T-helper 17 cell (primary cell): ENCODE results near the gene ARSH. TPM values are rescaled to one million over a fixed set of nuclear protein-coding genes. Genes with fewer than 3 reads are reported as not detected.
"Not testable (repeated sequence)": the region's sequence is repeated elsewhere in the genome, so short reads cannot be mapped to it uniquely, and the experiment has no call there.

Experiments used
- ATAC-seq: fragments of 150-1000 bp; cut with Tn5 transposase; 2 replicates; pipeline ENCODE4 v1.10.0; 2021; ENCODE audit warnings: mild to moderate bottlenecking, moderate library complexity
- DNase-seq, 3 donors: peaks; one replicate each; pipeline versions ENCODE4 v3.0.0 to v3.0.0-alpha.2; 2020 to 2021
- H3K9me3 ChIP-seq: one replicate; pipeline ENCODE4 v1.7.0; 2013; ENCODE audit warnings: low read length, mild to moderate bottlenecking; ENCODE audit not compliant: control insufficient read depth, poor library complexity, severe bottlenecking
- H3K27ac Mint-ChIP-seq: one replicate; pipeline ENCODE4 v1.8.0; 2022; ENCODE audit warnings: mild to moderate bottlenecking, moderate library complexity, mixed read lengths
- H3K27me3 Mint-ChIP-seq: one replicate; pipeline ENCODE4 v1.8.0; 2022; ENCODE audit warnings: mixed read lengths
- H3K36me3 Mint-ChIP-seq: one replicate; pipeline ENCODE4 v1.8.0; 2022; ENCODE audit warnings: low read depth, mixed read lengths
- H3K4me1 Mint-ChIP-seq: one replicate; pipeline ENCODE4 v1.8.0; 2022; ENCODE audit warnings: mild to moderate bottlenecking, mixed read lengths
- H3K4me3 Mint-ChIP-seq: one replicate; pipeline ENCODE4 v1.8.0; 2022; ENCODE audit warnings: mild to moderate bottlenecking, moderate library complexity, mixed read lengths
- total RNA-seq, 4 donors: library from RNA in 2 of 4; stranded (reverse) in 2 of 4; gene quantifications; one replicate each; pipeline ENCODE4 v1.2.3 and lab custom pipeline; 2022 to 2026

The ARSH gene
- not detected for total RNA-seq
- total RNA-seq (lab: John Stamatoyannopoulos, UW) = 0 to 0.12 reads per million in 2 donors

DNA sequence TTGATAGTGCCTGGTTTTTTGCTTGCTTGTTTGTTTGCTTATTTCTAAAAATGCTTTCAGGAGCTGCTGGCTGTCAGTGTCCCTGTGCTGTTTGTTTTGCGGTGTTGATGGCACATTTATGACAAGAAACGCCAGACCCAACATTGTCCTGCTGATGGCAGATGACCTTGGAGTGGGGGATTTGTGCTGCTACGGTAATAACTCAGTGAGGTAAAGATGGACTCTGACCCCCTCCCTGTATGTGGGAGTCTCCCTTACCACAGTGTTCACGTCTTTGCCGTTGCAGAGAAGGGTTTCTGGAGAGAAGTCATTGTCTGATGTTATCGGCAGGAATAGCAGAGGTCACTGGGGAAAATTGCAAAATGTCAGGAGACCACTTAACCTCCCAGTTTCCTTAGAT is at the start of gene ARSH:
TSS of gene ARSH (plus strand) at position 52 of the 400 bp plus-strand sequence. CDS start at position 119, 67 bp downstream.
- ATAC-seq (no peak), DNase-seq (no peak)
- Mint-ChIP-seq H3K27ac (no peak within 1 kb of the TSS), H3K36me3 (no peaks in the 10 kb centered on the region), H3K27me3 (no peaks in the 10 kb centered on the region), H3K4me1 (no peaks in the 10 kb centered on the region), H3K4me3 (no peak within 1 kb of the TSS)
- H3K9me3 ChIP-seq = no peaks in the 10 kb centered on the region

DNA sequence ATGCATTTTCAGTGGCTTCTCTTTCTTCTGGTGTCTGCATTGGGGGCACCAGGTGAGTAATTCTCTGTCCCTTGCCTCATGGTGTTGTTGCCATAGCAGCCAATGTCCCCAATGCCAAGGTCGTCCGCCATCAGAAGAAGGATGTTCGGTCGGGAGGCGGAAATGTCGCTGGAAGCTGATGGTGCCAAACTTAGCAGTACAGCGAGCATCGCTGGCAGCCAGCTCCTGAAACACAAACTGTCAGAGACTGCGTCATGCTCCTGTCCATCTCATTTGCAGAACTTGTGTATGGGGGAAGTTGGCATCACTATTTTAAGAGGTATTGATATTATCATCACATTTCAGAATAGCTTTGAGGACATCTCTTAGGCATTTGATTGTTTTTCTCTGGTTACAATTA is 48.1 kb upstream of the ARSH start:
- Mint-ChIP-seq H3K36me3 (no peaks in the 10 kb centered on the region), H3K4me3 (no peak overlapping the region), H3K4me1 (no peaks in the 10 kb centered on the region), H3K27me3 (peaks cover 11% of the 10 kb centered on the region), H3K27ac (no peak overlapping the region)
- ATAC-seq (no peak), DNase-seq (no peak)
- H3K9me3 ChIP-seq = no peaks in the 10 kb centered on the region

DNA sequence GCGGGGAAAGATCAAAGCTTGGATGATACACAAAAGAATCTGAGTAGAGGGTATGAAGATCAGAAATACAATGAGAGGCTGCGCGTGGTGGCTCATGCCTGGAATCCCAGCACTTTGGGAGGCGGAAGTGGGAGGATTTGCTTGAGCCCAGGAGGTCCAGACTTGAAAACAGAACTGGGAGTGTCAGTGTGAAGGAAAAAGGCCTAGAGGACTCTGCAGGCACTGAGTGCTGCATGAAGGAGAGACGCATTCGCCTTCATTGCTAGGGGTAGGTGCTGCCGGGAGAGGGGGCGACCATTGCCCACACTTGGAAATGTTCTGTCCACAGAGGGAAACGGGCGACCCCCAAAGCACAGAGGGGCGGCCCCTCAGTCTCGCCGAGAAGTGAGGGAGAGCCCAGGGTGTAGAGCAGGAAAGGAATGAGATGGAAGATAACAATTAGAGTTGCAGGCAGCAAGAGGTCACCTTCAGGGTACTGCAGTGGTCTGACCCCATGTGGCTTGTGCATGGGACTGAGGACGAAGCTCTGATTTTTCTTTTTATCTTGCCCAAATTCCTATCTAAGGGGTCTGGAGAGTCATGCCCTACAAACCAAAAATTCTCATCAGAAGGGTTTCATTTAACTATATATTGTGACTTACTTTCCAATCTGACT is 45.4 kb upstream of the ARSH start:
- Mint-ChIP-seq H3K36me3 (no peaks in the 10 kb centered on the region), H3K4me1 (no peaks in the 10 kb centered on the region), H3K27me3 (peaks cover 6% of the 10 kb centered on the region), H3K27ac (no peak overlapping the region), H3K4me3 (no peak overlapping the region)
- no peaks in the 10 kb centered on the region for H3K9me3 ChIP-seq
- DNase-seq = no peak
- no peak for ATAC-seq

DNA sequence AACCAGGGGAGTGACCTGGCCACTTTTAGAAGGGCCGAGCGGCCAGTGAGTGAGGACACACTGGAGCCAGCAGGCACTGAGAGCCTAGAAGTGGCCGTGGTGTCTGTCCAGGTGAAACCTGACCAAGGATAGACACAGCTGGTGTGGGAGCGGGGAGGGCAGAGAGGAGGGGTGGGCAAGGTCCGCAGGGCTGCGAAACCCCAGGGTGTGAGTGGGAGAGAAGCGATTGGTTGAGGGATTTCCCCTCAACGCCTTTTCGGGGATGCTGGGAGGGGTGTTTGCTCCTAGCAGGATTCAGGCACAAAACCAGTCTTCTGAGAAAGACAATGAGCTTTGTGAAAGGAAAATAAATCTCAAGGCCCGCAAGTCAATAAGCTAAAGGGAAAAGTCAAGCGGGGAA is 44.0 kb upstream of the ARSH start:
- H3K27me3 Mint-ChIP-seq = peaks cover 4% of the 10 kb centered on the region
- H3K27ac Mint-ChIP-seq = no peak overlapping the region
- H3K36me3 Mint-ChIP-seq = no peaks in the 10 kb centered on the region
- no peaks in the 10 kb centered on the region for H3K4me1 Mint-ChIP-seq
- no peaks in the 10 kb centered on the region for H3K9me3 ChIP-seq
- ATAC-seq = no peak
- no peak overlapping the region for H3K4me3 Mint-ChIP-seq
- no peak for DNase-seq

DNA sequence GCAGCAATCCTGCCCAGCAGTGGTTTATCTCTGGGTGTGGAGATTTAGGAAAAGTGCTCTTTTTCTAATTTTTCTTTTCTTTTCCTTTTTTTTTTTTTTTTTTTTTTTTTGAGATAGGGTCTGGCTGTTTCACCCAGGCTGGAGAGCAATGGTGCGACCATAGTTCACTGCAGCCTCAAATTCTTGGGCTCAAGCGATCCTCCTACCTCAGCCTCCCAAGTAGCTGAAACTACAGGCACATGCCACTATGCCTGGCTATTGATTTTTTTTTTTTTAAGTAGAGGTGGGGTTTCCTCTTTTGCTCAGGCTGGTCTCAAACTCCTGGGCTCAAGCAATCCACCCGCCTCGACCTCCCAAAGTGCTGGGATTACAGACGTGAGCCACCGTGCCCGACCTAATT is 42.9 kb upstream of the ARSH start:
- H3K36me3 Mint-ChIP-seq, DNase-seq, H3K4me3 Mint-ChIP-seq, H3K9me3 ChIP-seq, H3K27ac Mint-ChIP-seq, ATAC-seq, H3K27me3 Mint-ChIP-seq, H3K4me1 Mint-ChIP-seq: not testable (repeated sequence)

GRCh38 chrX:2963992-2964794 is 42.2 kb upstream of the ARSH start:
- ATAC-seq, H3K4me1 Mint-ChIP-seq, DNase-seq, H3K9me3 ChIP-seq, H3K27me3 Mint-ChIP-seq, H3K4me3 Mint-ChIP-seq, H3K27ac Mint-ChIP-seq, H3K36me3 Mint-ChIP-seq: not testable (repeated sequence)

DNA sequence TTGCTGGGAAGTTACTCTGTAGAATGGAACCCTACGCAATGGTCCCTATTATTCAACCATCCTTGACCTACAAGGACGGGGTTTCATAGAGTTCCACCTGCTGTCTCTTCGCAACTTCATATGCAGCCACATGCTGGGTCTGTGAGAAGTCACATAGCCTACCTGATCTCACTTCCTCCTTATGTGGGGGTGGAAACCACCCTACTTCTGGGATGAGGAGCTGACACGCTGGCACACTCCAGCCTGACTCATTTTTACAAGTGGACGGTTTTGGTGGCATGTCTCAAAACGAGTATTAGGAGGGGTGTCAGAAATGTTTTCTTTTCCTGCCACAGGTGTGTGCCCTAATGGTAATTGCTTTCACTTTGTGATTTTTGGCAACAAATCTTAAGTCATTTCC is 40.4 kb upstream of the ARSH start:
- H3K9me3 ChIP-seq = no peaks in the 10 kb centered on the region
- no peak overlapping the region for H3K27ac Mint-ChIP-seq
- peaks cover 9% of the 10 kb centered on the region for H3K27me3 Mint-ChIP-seq
- ATAC-seq = no peak
- DNase-seq = no peak
- H3K4me1 Mint-ChIP-seq = no peaks in the 10 kb centered on the region
- no peak overlapping the region for H3K4me3 Mint-ChIP-seq
- H3K36me3 Mint-ChIP-seq = no peaks in the 10 kb centered on the region

GRCh38 chrX:2967012-2967411 is 39.3 kb upstream of the ARSH start:
- H3K9me3 ChIP-seq = no peaks in the 10 kb centered on the region
- H3K36me3 Mint-ChIP-seq = no peaks in the 10 kb centered on the region
- no peak overlapping the region for H3K27ac Mint-ChIP-seq
- H3K4me1 Mint-ChIP-seq = no peaks in the 10 kb centered on the region
- DNase-seq (no peak), ATAC-seq (no peak)
- H3K4me3 Mint-ChIP-seq = no peak overlapping the region
- peaks cover 9% of the 10 kb centered on the region for H3K27me3 Mint-ChIP-seq

DNA sequence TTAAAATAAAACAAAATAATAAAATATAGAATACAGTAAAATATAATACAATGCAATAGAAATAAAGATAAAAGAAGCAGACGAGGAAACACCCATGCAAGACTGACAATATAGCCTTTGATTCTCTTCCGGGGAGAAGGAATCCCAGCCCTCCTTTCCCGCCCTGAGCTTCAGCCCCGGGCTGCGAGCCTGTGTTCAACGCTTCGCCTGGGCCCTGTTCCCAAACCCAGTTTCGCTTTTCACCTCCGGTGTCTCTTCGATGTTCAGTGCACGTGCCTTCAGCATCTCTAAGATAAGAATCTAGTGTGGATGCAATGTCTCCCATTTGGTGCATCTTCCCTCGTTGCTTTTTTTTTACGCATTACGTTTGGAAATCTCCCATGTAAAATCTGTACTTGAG is 38.8 kb upstream of the ARSH start:
- Mint-ChIP-seq H3K27me3 (peaks cover 9% of the 10 kb centered on the region), H3K27ac (no peak overlapping the region), H3K4me1 (no peaks in the 10 kb centered on the region), H3K4me3 (no peak overlapping the region), H3K36me3 (no peaks in the 10 kb centered on the region)
- no peak for DNase-seq
- H3K9me3 ChIP-seq = no peaks in the 10 kb centered on the region
- no peak for ATAC-seq

DNA sequence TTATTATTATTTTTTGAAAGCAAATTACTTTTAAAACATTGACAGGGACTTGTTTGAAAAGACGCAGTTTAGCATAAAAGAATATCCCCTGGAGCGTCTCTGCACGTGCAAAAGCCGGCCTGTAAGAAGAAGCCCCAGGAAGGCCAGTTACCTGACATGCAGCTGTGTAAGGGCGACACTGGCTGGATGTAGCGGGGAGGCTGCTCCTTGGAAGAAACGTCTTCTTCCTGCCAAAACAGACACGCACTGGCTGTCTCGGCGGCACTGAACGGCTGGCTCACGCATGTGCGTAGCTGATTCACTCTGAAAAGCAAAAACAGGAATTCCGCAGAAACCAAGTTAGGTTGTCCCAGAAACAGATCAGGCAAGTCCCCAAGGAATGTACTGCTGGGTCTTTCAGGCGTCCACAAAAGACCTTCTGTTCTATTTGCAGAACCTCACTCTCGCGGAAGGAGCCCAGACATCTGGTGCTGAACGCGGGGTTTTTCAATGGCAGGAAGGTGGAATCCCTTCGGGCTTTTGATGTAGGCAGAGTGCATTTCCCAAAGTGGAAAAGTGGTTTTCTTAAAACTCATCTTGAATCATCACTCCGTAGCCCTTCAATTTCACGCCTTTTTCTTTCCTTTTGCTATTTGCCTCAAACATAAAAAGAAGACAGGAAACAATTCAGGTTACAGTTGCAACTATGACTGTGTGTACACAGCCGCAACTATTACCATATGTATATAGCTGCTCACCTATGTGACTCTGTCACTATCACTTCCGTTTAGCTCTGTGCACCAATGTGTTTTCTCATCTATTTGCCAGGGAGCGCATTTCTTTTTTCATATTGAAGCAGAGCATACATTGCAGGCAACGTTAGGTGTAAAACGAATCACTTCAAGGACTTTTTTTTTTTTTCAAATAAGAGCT is 38.1 kb upstream of the ARSH start:
- ATAC-seq (peak; percentile 40), DNase-seq (no peak)
- Mint-ChIP-seq H3K27me3 (peaks cover 5% of the 10 kb centered on the region), H3K4me3 (peak overlapping the region; percentile 68), H3K36me3 (no peaks in the 10 kb centered on the region), H3K4me1 (no peaks in the 10 kb centered on the region), H3K27ac (no peak overlapping the region)
- no peaks in the 10 kb centered on the region for H3K9me3 ChIP-seq

DNA sequence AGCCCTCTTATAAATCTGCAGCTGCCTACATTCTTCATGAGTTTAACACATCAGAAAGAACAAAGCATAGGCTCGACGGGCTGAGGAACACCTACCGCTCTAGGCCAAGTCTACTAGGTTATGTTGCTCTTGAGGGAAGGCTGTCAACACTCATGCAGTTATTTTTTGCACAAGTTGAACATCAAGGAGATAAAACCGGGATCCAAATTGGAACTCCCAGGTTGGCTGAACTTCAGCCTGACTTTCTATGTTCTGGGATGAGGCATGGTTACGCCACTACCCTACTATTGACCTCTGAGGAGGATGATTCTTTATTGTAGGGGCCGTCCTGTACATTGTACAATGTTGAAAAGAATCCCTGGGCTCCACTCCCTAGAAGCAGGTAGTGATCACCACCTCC is 37.3 kb upstream of the ARSH start:
- no peaks in the 10 kb centered on the region for H3K36me3 Mint-ChIP-seq
- H3K9me3 ChIP-seq = no peaks in the 10 kb centered on the region
- H3K27me3 Mint-ChIP-seq = peaks cover 5% of the 10 kb centered on the region
- H3K4me3 Mint-ChIP-seq = no peak overlapping the region
- ATAC-seq = no peak
- H3K4me1 Mint-ChIP-seq = no peaks in the 10 kb centered on the region
- no peak for DNase-seq
- no peak overlapping the region for H3K27ac Mint-ChIP-seq

- ATAC-seq (no peak), DNase-seq (no peak)
- H3K4me3 Mint-ChIP-seq = no peak overlapping the region
- no peaks in the 10 kb centered on the region for H3K9me3 ChIP-seq
- H3K36me3 Mint-ChIP-seq = no peaks in the 10 kb centered on the region
- H3K4me1 Mint-ChIP-seq = no peaks in the 10 kb centered on the region
- H3K27me3 Mint-ChIP-seq = peaks cover 5% of the 10 kb centered on the region
- no peak overlapping the region for H3K27ac Mint-ChIP-seq
These were observed 34.0 kb upstream of the ARSH start for GRCh38 chrX:2972391-2972790.

GRCh38 chrX:2974961-2975360 is 31.4 kb upstream of the ARSH start:
- no peak overlapping the region for H3K4me3 Mint-ChIP-seq
- H3K27me3 Mint-ChIP-seq = peaks cover 2% of the 10 kb centered on the region
- H3K36me3 Mint-ChIP-seq = no peaks in the 10 kb centered on the region
- DNase-seq (no peak), ATAC-seq (no peak)
- H3K9me3 ChIP-seq = no peaks in the 10 kb centered on the region
- no peaks in the 10 kb centered on the region for H3K4me1 Mint-ChIP-seq
- no peak overlapping the region for H3K27ac Mint-ChIP-seq
